Ovary (tissue), 3 donors: Measurements from ENCODE around the gene GRID1.

Experiments
- CTCF ChIP-seq, 3 donors: fragments of 450-650 bp in 2 of 3; fragments of 200-600 bp in 1 of 3; IDR thresholded peaks; one replicate each; pipeline versions ENCODE4 v1.5.1 to v1.8.0; 2016 to 2022; ENCODE audit warnings: antibody characterized with exemption in 3 of 3, mild to moderate bottlenecking in 1 of 3
- POLR2A ChIP-seq: fragments of 450-650 bp; IDR thresholded peaks from one replicate; pipeline ENCODE4 v1.6.1; 2017; ENCODE audit warnings: antibody characterized with exemption, mild to moderate bottlenecking, moderate library complexity
- donor health status: DM: no; HTN: no; CAD: no.

- TF ChIP-seq CTCF (IDR thresholded peaks at IDR 0.05) (no peak), POLR2A (no peak)
Observed at GRCh38 chr10:86111902-86112545, 254.6 kb downstream of the GRID1 start.
